ENCODE data around the gene ANXA4.

DNA sequence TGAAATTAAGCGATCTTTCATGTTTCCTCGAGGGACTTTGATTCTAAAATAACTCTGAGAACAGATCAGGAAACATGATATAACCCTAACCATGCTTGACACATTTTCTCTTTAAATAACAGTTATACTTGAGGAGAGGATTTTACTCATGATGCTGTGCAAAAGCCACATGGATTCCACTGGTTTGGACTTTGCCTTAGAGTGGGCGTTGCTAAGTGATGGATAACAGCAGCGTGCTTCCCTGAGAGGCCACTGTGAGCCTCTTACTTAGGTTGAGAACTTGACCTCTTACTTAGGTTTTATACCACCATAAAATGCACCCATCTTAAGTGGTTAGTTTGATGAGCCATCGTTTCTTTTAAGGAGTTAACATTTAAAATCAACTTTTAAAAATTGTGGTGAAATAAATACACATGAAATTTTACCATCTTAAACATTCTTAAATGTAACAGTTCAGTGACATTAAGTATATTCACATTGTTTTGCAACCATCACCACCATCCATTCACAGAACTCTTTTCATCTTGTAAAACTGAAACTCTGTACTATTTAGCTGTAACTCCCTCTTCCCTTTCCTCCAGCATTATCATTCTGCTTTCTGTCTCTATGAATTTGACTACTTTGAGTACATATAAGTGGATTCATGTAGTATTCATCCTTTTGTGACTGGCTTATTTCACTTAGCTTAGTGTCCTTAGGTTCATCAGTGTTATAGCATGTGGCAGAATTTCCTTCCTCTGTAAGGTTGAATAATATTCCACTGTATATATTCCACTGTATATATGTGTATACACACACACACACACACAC lies 22.6 kb downstream of the ANXA4 start:
- TF ChIP-seq POLR2A (IDR thresholded peaks at IDR 0.05): no peak
- TF ChIP-seq, protein P1, sequence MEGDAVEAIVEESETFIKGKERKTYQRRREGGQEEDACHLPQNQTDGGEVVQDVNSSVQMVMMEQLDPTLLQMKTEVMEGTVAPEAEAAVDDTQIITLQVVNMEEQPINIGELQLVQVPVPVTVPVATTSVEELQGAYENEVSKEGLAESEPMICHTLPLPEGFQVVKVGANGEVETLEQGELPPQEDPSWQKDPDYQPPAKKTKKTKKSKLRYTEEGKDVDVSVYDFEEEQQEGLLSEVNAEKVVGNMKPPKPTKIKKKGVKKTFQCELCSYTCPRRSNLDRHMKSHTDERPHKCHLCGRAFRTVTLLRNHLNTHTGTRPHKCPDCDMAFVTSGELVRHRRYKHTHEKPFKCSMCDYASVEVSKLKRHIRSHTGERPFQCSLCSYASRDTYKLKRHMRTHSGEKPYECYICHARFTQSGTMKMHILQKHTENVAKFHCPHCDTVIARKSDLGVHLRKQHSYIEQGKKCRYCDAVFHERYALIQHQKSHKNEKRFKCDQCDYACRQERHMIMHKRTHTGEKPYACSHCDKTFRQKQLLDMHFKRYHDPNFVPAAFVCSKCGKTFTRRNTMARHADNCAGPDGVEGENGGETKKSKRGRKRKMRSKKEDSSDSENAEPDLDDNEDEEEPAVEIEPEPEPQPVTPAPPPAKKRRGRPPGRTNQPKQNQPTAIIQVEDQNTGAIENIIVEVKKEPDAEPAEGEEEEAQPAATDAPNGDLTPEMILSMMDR (IDR thresholded peaks at IDR 0.05): no peak

All from thyroid gland (tissue), 4 donors.